GM18907 (cell line): ENCODE results near the gene NCF2.

Experiments
- ATAC-seq: cut with Tn5 transposase; IDR thresholded peaks from one replicate; pipeline ENCODE4 v1.9.1; 2021; ENCODE audit warnings: mild to moderate bottlenecking, moderate library complexity; ENCODE audit not compliant: unreplicated experiment

NCF2 gene

GRCh38 chr1:183586926-183587325 lies 3.3 kb downstream of the NCF2 start:
- no peak for ATAC-seq

- ATAC-seq, result no peak
Measured at GRCh38 chr1:183586455-183586854, 3.8 kb downstream of the NCF2 start.

GRCh38 chr1:183585038-183585437 lies 5.2 kb downstream of the NCF2 start:
- no peak for ATAC-seq

GRCh38 chr1:183584147-183584546 lies 6.1 kb downstream of the NCF2 start:
- no peak for ATAC-seq

- no peak for ATAC-seq
Measured at GRCh38 chr1:183583466-183583865, 6.8 kb downstream of the NCF2 start.

- ATAC-seq, result no peak
Measured at GRCh38 chr1:183582021-183582713, 8.1 kb downstream of the NCF2 start.

GRCh38 chr1:183580281-183580682 lies 10.0 kb downstream of the NCF2 start:
- ATAC-seq, result peak; percentile 54

GRCh38 chr1:183578856-183579255 lies 11.4 kb downstream of the NCF2 start:
- no peak for ATAC-seq

GRCh38 chr1:183577897-183578465 lies 12.3 kb downstream of the NCF2 start:
- no peak for ATAC-seq

- no peak for ATAC-seq
Measured at GRCh38 chr1:183576537-183576936, 13.7 kb downstream of the NCF2 start.

- no peak for ATAC-seq
Measured at GRCh38 chr1:183575606-183576005, 14.7 kb downstream of the NCF2 start.

GRCh38 chr1:183572721-183573120 lies 17.5 kb downstream of the NCF2 start:
- no peak for ATAC-seq

- no peak for ATAC-seq
Measured at GRCh38 chr1:183571678-183572268, 18.5 kb downstream of the NCF2 start.

GRCh38 chr1:183570451-183570850 lies 19.8 kb downstream of the NCF2 start:
- ATAC-seq, result no peak

- ATAC-seq, result no peak
Measured at GRCh38 chr1:183569801-183570200, 20.5 kb downstream of the NCF2 start.

GRCh38 chr1:183569141-183569540 lies 21.1 kb downstream of the NCF2 start:
- no peak for ATAC-seq

GRCh38 chr1:183568176-183569021 lies 21.9 kb downstream of the NCF2 start:
- ATAC-seq, result no peak

- peak; percentile 63 for ATAC-seq
Measured at GRCh38 chr1:183567584-183567983, 22.7 kb downstream of the NCF2 start.

GRCh38 chr1:183566026-183566425 lies 24.2 kb downstream of the NCF2 start:
- ATAC-seq, result no peak

GRCh38 chr1:183565261-183565660 lies 25.0 kb downstream of the NCF2 start:
- no peak for ATAC-seq

GRCh38 chr1:183562701-183563100 lies 27.6 kb downstream of the NCF2 start:
- ATAC-seq, result no peak

- ATAC-seq, result no peak
Measured at GRCh38 chr1:183559061-183559460, 31.2 kb downstream of the NCF2 start.
